ENCODE measurements around the gene DNAJB6. TPM values are rescaled to one million over a fixed set of nuclear protein-coding genes. Genes with fewer than 3 reads are reported as not detected.

Gene DNAJB6
- total RNA-seq, 2 experiments from 2014 or later: 67.8 to 80.6 TPM

GRCh38 chr7:157418204-157419034, 81.6 kb downstream of the DNAJB6 start:
- CTCF ChIA-PET: no interaction called here
- no peak for ATAC-seq
- H3K27ac Mint-ChIP-seq: no peak overlapping the region

GRCh38 chr7:157419035-157419293, 82.2 kb downstream of the DNAJB6 start:
- ATAC-seq (no peak), DNase-seq (no peak)
- no peak overlapping the region for H3K4me3 Mint-ChIP-seq
- ChIA-PET CTCF (no interaction called here), POLR2A (no interaction called here)
- peaks cover 19% of the 10 kb centered on the region for H3K36me3 Mint-ChIP-seq (ENCODE audit: low read depth)
- H3K9me3 Mint-ChIP-seq: no peaks in the 10 kb centered on the region
- TF ChIP-seq CTCF (IDR thresholded peaks at IDR 0.05): no peak
- H3K27me3 Mint-ChIP-seq: no peaks in the 10 kb centered on the region
- no peaks in the 10 kb centered on the region for H3K4me1 Mint-ChIP-seq (ENCODE audit: low read depth)
- intact Hi-C loops (cut with micrococcal nuclease): no loop called here
- no peak overlapping the region for H3K27ac Mint-ChIP-seq

More at GRCh38 chr7:157418204-157419034, 81.6 kb downstream of the DNAJB6 start:
- no peak for TF ChIP-seq CTCF (IDR thresholded peaks at IDR 0.05)
- H3K4me3 Mint-ChIP-seq: no peak overlapping the region
- H3K36me3 Mint-ChIP-seq (ENCODE audit: low read depth): peaks cover 19% of the 10 kb centered on the region
- POLR2A ChIA-PET: interaction anchor here (0.6 kb wide), 1 partner anchor 515 kb away, joined by 3 read pairs; no protein-coding TSS in a partner anchor
- no peaks in the 10 kb centered on the region for H3K4me1 Mint-ChIP-seq (ENCODE audit: low read depth)
- no peak for DNase-seq
- H3K9me3 Mint-ChIP-seq: no peaks in the 10 kb centered on the region
- intact Hi-C loops (cut with micrococcal nuclease): no loop called here
- no peaks in the 10 kb centered on the region for H3K27me3 Mint-ChIP-seq

DNA sequence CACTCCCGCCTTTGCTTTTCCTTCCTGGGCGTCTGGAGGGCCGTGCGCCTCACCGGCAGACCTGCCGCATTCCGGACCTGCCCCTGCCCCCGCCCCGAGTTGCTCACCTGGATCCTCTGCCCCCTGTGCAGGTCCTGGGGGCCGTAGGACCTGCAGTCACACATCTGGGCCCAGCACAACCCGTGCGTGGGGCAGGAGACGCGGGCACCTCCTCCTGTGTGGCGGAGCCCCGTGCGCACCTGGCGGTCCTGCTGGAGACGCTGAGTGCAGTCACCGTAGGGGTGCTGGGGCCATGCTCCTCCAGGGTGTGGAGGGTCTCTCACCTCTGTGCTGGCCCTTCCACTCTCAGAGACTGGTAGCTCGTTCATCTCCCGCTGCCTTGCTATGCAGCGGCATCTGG, 85.5 kb downstream of the DNAJB6 start:
- Mint-ChIP-seq H3K36me3 (ENCODE audit: low read depth) (no peaks in the 10 kb centered on the region), H3K27ac (no peak overlapping the region), H3K27me3 (no peaks in the 10 kb centered on the region), H3K4me1 (ENCODE audit: low read depth) (no peaks in the 10 kb centered on the region), H3K9me3 (no peaks in the 10 kb centered on the region), H3K4me3 (no peak overlapping the region)
- intact Hi-C loops (cut with micrococcal nuclease): no loop called here
- no peak for DNase-seq
- ChIA-PET CTCF (no interaction called here), POLR2A (no interaction called here)
- no peak for ATAC-seq
- TF ChIP-seq CTCF (IDR thresholded peaks at IDR 0.05): no peak

DNA sequence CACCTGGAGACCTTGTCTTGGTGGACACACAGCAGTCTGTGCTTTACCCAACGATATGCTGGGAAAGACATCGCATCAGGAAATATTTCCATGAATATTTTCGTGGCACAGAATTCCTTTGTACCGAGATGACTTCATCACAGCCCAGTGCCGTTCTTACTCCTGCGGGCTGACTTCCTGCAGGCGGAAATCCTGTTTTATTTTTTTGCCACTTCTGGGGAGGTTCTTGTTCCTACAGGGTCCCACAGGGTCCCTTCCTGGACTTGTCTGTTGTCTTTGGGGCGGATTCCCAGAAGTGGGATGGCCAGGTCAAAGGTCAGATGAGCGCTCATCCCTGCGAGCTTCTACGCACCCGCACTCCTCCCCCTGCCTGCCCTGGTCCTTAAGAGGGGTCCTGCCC, 86.5 kb downstream of the DNAJB6 start:
- Mint-ChIP-seq H3K27me3 (no peaks in the 10 kb centered on the region), H3K4me1 (ENCODE audit: low read depth) (no peaks in the 10 kb centered on the region), H3K9me3 (no peaks in the 10 kb centered on the region), H3K27ac (no peak overlapping the region), H3K36me3 (ENCODE audit: low read depth) (no peaks in the 10 kb centered on the region), H3K4me3 (no peak overlapping the region)
- ChIA-PET POLR2A (no interaction called here), CTCF (no interaction called here)
- DNase-seq (no peak), ATAC-seq (no peak)
- intact Hi-C loops (cut with micrococcal nuclease): no loop called here
- TF ChIP-seq CTCF (IDR thresholded peaks at IDR 0.05): no peak

DNA sequence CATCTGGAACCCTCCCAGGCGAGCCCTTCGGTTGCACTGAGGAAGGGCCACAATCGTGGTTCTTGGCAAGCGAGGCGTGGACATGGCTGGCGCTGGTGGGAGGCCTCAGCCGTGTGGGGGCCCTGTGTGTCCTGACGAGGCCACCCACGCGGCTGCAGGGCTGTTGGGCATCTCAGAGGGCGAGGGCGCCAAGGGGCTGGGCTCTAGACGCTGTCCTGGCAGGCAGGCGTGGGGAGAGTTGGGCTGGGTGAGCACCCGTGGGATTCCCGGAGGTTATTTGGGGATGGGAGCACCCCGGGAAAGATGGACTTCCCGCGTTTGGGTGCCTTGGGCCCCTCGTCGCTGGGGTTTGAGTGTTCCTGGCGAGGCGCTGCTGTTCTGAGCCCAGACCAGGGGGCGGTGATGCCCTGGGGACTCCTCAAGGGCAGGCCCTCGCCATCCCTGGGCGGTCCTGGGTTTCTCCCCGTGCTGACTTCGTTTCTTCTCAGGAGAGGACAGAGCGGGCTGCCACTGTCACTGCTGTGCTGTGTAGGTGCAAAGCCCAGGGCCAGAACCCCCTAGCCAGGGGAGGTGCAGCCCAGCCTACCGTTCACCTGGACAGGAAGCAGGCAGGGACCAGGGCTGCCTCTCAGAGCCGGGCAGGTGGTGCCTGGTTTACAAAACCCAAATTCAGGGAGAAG, 87.2 kb downstream of the DNAJB6 start:
- H3K36me3 Mint-ChIP-seq (ENCODE audit: low read depth): no peaks in the 10 kb centered on the region
- intact Hi-C loops (cut with micrococcal nuclease): no loop called here
- no peaks in the 10 kb centered on the region for H3K9me3 Mint-ChIP-seq
- ATAC-seq: no peak
- ChIA-PET POLR2A (no interaction called here), CTCF (no interaction called here)
- H3K27ac Mint-ChIP-seq: no peak overlapping the region
- TF ChIP-seq CTCF (IDR thresholded peaks at IDR 0.05): no peak
- H3K4me3 Mint-ChIP-seq: no peak overlapping the region
- no peaks in the 10 kb centered on the region for H3K4me1 Mint-ChIP-seq (ENCODE audit: low read depth)
- no peak for DNase-seq
- H3K27me3 Mint-ChIP-seq: no peaks in the 10 kb centered on the region
